ENCODE measurements around the gene CCDC148.
A peak's percentile ranks its signal among the peaks of the same experiment; 100 is the strongest.

The CCDC148 gene

DNA sequence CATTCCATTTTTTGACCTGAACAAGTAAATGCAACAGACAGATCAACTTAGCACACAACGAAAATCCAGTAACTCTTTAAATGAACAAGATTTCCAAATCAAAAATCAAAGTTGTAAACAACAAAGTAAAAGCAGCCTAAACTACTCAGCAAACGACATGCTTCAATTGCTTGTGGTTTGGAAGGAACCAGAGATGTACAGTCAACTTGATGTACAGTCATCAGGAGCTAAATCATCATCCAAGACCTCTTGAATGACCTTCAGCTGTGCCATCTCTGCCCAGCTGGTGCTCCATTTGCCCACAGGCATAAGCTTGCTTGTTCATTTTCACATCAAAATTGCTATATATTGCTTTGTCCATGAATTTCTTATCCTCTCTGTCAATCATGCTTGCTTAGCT lies 245.1 kb downstream of the CCDC148 start:
- no peak overlapping the region for H3K4me3 ChIP-seq (ENCODE audit: low read depth, low read length)
- TF ChIP-seq, protein P1, sequence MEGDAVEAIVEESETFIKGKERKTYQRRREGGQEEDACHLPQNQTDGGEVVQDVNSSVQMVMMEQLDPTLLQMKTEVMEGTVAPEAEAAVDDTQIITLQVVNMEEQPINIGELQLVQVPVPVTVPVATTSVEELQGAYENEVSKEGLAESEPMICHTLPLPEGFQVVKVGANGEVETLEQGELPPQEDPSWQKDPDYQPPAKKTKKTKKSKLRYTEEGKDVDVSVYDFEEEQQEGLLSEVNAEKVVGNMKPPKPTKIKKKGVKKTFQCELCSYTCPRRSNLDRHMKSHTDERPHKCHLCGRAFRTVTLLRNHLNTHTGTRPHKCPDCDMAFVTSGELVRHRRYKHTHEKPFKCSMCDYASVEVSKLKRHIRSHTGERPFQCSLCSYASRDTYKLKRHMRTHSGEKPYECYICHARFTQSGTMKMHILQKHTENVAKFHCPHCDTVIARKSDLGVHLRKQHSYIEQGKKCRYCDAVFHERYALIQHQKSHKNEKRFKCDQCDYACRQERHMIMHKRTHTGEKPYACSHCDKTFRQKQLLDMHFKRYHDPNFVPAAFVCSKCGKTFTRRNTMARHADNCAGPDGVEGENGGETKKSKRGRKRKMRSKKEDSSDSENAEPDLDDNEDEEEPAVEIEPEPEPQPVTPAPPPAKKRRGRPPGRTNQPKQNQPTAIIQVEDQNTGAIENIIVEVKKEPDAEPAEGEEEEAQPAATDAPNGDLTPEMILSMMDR (conservative IDR thresholded peaks at IDR 0.05; ENCODE audit: low read depth, low read length), result no peak
- DNase-seq (ENCODE audit: low read depth), result no peak

DNA sequence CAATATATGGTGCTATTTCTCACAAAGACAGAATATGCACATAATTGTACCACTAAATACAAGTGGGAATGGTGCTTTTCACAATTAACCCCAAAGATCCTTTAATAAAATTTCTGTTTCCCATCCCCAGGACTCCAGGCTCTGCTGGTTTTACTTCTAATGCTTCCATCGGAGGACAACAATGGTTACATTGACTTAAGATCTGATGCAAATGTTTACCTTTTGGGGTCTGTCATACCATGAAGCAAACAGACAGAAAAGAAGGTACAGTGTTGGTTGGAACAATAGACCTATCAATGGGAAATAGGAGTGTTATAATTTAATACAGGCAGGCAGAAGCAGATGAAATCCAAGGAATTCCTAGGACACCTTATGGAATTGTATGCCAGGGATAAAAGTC lies 249.2 kb downstream of the CCDC148 start:
- H3K4me3 ChIP-seq (ENCODE audit: low read depth, low read length), result no peak overlapping the region
- TF ChIP-seq, protein P1 (conservative IDR thresholded peaks at IDR 0.05; ENCODE audit: low read depth, low read length), result no peak
- DNase-seq (ENCODE audit: low read depth), result no peak

DNA sequence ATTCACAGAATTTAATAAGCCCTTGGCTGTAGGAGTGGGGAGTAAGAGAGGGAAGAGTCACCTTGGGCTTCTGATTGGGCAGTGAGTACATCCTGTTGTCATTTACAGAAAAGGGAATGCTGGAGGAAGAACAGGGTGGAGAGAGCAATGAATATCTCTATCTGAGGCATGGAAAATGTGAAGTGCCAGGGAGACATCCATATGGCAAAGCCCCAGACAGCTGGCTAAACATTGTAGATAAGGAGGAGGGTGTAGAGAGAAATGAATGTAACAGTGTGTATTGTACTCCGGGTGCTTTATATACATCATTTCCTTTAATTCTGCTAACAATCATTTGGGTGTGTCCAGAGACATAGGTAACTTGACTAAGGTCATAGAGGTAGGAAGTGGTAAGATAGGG lies 251.3 kb downstream of the CCDC148 start:
- TF ChIP-seq, protein P1 (conservative IDR thresholded peaks at IDR 0.05; ENCODE audit: low read depth, low read length), result no peak
- H3K4me3 ChIP-seq (ENCODE audit: low read depth, low read length), result no peak overlapping the region
- no peak for DNase-seq (ENCODE audit: low read depth)

DNA sequence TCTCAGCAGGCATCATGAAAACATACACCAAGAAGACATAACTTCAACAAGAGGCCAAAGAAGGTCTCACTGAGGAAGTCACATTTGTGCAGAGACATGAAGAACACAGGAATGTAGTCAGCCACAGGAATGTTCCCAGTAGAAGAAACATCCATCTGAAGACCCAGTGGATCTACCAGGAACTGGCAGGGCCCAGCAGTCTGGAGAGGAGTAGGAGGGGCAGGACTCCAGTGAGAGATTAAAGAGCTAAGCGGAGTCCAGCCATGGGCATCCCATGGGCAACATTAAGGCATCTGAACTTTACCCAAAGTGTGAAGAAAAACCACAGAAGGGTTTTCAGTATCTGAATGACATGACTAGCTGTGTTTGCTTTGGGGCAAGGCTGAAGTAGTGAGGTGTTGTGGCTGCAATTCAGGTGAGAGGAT lies 251.8 kb downstream of the CCDC148 start:
- TF ChIP-seq, protein P1 (conservative IDR thresholded peaks at IDR 0.05; ENCODE audit: low read depth, low read length), result no peak
- H3K4me3 ChIP-seq (ENCODE audit: low read depth, low read length), result no peak overlapping the region
- DNase-seq (ENCODE audit: low read depth), result peak; percentile 95

DNA sequence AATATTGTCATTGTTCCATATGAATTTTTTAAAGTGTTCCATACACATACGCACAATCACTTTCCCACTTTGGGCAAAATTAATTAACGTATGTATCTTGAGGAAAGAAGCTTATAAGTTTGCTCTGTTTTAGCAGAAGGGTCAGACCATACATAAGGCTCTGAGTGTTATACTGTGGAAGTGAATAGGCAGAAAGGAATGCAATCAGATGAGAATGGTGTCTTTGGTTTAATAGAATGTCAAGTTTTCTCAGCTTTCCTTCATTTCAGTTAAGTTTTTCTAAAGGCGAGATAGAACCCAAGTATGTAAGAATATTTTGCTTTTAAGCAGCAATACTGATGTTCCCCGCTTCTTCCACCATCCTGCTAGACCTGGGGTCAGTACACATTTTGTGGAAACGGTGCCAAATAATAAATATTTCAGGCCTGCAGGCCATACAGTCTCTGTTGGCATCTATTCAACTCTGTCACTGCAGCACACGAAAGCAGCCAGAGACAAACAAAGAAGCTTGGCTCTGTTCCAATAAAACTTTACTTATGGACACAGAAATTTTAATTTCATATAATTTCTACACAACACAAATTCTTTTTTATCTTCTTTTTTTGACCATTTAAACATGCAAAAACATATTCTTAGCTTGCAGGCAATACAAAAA lies 254.3 kb downstream of the CCDC148 start:
- H3K4me3 ChIP-seq (ENCODE audit: low read depth, low read length), result no peak overlapping the region
- DNase-seq (ENCODE audit: low read depth), result peak; percentile 76
- TF ChIP-seq, protein P1 (conservative IDR thresholded peaks at IDR 0.05; ENCODE audit: low read depth, low read length), result no peak

DNA sequence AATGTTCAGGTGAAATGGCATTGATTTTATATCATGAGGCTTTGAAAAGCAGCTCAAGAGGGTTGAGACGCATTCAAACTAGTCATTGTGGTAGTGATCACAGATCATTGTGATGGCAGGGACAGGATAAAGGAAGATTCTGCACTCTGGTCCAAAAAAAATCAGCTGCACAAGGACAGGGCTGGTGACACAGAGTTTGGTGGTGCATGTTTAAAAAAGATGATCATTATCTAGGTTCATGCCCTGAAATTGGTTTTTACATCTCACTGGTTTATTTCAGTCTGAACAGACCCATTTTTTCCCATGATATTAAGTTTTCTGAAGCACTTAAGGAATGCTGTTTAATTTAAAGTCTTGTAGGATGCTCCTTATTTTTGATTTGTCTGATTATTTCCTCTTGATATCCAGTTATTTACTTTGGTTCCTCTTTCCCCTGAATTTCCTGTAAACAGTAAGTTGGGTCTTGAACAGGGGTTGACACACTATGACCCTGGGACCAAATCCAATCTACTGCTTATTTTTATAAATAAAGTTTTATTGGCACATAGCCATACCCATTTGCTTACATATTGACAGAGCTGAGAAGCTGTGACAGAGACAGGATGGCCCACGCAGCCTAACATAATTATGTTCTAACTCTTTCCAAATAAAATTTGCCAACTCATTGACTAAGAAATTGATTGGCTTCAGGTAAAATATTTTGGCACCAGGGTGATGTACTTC lies 256.5 kb downstream of the CCDC148 start:
- TF ChIP-seq, protein P1 (conservative IDR thresholded peaks at IDR 0.05; ENCODE audit: low read depth, low read length), result no peak
- DNase-seq (ENCODE audit: low read depth), result no peak

DNA sequence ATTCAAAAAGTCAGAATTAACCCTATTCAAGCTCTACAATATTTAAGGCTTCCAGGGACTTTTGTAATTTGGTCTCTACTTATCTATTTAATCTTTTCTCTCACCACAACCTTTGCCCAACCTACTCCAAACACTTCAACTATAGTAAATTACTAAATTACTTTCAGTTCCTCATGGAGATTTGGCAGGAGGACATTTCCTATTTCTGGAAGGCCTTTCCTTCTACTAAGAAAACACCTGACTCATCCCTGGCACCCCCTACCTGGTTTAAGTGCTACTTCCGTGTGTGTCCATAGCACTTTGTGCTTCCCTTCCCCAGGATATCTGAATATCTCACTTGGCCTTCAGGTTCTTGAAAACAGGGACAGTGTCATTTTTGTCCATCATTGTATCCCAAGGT lies 258.6 kb downstream of the CCDC148 start:
- no peak for DNase-seq (ENCODE audit: low read depth)
- TF ChIP-seq, protein P1 (conservative IDR thresholded peaks at IDR 0.05; ENCODE audit: low read depth, low read length), result no peak
- H3K4me3 ChIP-seq (ENCODE audit: low read depth, low read length), result no peak overlapping the region

More for the DNA sequence above, 256.5 kb downstream of the CCDC148 start:
- H3K4me3 ChIP-seq (ENCODE audit: low read depth, low read length), result no peak overlapping the region

All from choroid plexus epithelial cell (primary cell).